ENCODE results near the gene VGLL1. TPM values are rescaled to one million over a fixed set of nuclear protein-coding genes. Genes with fewer than 3 reads are reported as not detected.

VGLL1 gene
- total RNA-seq, 1 donor from 2014 or later: not detected

- intact Hi-C loops (cut with DNase I): no loop called here
- DNase-seq (ENCODE audit: low spot score): no peak
Measured at GRCh38 chrX:136546371-136546781, 14.4 kb downstream of the VGLL1 start.

GRCh38 chrX:136549226-136549625 lies 17.2 kb downstream of the VGLL1 start:
- DNase-seq (ENCODE audit: low spot score): no peak
- intact Hi-C loops (cut with DNase I): no loop called here

DNA sequence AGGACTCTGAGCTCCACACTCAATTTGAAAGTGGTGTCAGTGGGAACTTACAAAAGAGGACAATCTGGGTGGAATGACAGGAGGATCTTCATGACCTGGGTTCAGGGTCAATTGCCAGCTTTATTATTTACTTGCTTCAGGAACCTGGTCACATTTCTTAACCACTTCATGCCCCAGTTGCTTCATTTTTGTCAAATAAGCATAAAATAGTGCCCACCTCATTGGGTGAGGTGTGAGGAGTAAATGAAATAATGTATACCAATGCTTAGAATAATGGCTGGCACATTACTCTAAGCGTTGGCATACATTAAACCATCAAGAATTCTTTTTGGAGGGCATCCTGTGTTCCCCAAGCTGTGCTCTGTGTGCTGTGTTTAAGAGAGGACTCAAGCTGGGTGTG lies 19.4 kb downstream of the VGLL1 start:
- intact Hi-C loops (cut with DNase I): no loop called here
- no peak for DNase-seq (ENCODE audit: low spot score)

DNA sequence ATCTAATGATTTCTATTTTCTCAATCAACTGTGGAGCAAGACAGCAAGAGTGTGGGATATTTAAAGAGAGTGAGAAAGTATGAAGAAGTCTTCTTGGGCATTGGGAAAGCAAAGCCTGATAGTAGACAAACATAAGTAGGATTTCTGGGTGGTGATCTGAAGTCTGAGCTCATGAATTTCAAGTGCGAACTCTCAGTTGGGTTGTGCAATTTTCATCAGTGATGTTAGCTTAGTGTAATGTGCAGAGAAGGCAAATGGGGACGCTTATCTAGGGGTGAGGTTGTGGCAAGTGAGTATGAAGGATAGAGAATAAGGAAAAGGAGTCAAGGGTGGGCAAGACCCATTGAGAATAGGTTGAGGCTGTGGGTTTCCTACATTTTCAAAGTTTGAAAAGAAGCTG lies 23.7 kb downstream of the VGLL1 start:
- intact Hi-C loops (cut with DNase I): no loop called here
- DNase-seq (ENCODE audit: low spot score): no peak

- intact Hi-C loops (cut with DNase I): loop anchor here (10.0 kb wide), 1 partner anchor 177 kb away; no protein-coding TSS in a partner anchor
- no peak for DNase-seq (ENCODE audit: low spot score)
Measured at GRCh38 chrX:136572030-136572429, 40.0 kb downstream of the VGLL1 start.

GRCh38 chrX:136574548-136574947 lies 42.5 kb downstream of the VGLL1 start:
- no peak for DNase-seq (ENCODE audit: low spot score)
- intact Hi-C loops (cut with DNase I): loop anchor here (10.0 kb wide), 1 partner anchor 180 kb away; no protein-coding TSS in a partner anchor

DNA sequence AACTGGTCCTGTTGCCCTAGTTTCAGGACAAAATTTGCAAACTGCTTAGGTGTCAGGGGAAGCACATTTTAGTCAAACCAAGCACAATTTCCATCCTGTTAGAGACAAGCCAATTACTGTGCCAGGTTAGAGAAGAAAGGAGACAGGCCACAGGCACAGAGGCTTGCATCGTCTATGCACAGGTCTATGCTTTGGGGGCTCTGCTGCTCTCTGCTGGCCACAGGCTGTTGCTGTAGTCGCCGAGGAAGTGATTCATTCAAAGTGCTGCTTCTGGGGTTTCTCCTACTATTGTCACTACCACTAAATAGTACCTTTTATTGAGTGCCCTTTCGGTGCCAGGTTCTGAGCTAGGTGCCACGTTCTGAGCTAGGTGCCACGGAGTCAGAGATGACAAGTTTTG lies 45.5 kb downstream of the VGLL1 start:
- no peak for DNase-seq (ENCODE audit: low spot score)

GRCh38 chrX:136580316-136580715 lies 48.3 kb downstream of the VGLL1 start:
- intact Hi-C loops (cut with DNase I): no loop called here
- no peak for DNase-seq (ENCODE audit: low spot score)

More for the DNA sequence above, 45.5 kb downstream of the VGLL1 start:
- intact Hi-C loops (cut with DNase I): loop anchor here (5.0 to 10.0 kb wide), 3 partner anchors 183 to 545 kb away; no protein-coding TSS in a partner anchor

- intact Hi-C loops (cut with DNase I): no loop called here
Measured at GRCh38 chrX:136582624-136583023, 50.6 kb downstream of the VGLL1 start.

DNA sequence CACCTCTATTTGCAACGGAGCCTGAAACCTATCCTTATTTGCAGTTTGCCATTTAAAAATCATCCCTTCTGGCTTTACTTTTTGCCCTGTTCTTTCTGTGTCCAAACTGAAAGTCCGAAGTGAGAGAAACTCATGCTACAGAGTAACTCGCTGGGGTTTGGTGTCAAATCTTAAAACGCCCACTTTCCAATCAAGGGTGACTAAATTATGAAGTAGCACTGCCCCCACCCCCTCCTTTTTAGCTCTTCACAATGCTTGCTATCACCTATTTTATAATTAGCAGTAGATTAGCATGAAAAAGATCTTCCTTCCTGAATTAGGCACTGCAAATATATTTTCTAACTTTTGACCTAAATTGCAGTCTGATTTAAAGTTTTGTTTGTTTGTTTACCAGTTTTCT lies 52.5 kb downstream of the VGLL1 start:
- intact Hi-C loops (cut with DNase I): no loop called here
- DNase-seq (ENCODE audit: low spot score): no peak

More at GRCh38 chrX:136582624-136583023, 50.6 kb downstream of the VGLL1 start:
- DNase-seq (ENCODE audit: low spot score): no peak

DNA sequence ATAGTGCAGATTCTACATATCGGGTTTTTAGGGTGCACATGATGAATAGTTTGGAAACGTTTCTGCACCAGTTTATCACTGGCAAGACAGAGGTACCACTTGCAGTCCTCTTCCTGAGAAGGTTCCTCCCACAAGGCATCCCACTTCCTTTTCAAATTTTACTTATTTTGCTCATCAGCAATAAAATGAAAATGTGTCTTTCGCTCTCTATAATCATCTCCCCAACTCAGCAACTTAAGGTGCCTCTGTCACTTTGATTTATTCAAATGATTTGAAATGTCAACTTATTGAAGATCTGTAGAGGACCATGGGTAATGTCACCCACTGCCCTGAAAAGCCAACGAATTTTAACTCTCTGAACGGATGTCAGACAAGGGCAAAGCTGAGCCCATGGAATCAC lies 53.2 kb downstream of the VGLL1 start:
- DNase-seq (ENCODE audit: low spot score): no peak

GRCh38 chrX:136585960-136586359 lies 53.9 kb downstream of the VGLL1 start:
- intact Hi-C loops (cut with DNase I): no loop called here
- no peak for DNase-seq (ENCODE audit: low spot score)

More for the DNA sequence above, 53.2 kb downstream of the VGLL1 start:
- intact Hi-C loops (cut with DNase I): no loop called here

GRCh38 chrX:136586386-136586785 lies 54.4 kb downstream of the VGLL1 start:
- DNase-seq (ENCODE audit: low spot score): no peak
- intact Hi-C loops (cut with DNase I): no loop called here

GRCh38 chrX:136587532-136587931 lies 55.5 kb downstream of the VGLL1 start:
- intact Hi-C loops (cut with DNase I): no loop called here

DNA sequence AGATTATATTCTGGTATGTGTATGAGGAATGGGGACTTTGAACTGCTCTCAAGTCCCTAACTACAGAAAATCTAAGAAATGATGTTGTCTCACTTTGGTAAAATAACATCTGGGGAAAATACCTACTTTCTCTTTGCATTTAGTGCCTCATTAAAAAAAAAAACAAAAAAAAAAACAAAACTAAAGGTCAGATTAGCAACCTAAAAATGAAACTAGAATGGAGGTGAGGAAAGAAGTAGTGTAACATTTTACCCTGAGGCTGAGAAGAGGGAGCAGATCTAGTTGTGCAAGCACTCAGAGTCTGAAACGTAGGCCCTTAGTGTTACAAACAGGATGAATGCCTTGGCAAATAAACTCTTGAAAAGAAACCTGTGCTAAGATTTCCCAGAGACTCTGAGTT lies 56.0 kb downstream of the VGLL1 start:
- no peak for DNase-seq (ENCODE audit: low spot score)
- intact Hi-C loops (cut with DNase I): no loop called here

More at GRCh38 chrX:136587532-136587931, 55.5 kb downstream of the VGLL1 start:
- DNase-seq (ENCODE audit: low spot score): no peak

GRCh38 chrX:136589966-136590365 lies 58.0 kb downstream of the VGLL1 start:
- no peak for DNase-seq (ENCODE audit: low spot score)
- intact Hi-C loops (cut with DNase I): no loop called here

DNA sequence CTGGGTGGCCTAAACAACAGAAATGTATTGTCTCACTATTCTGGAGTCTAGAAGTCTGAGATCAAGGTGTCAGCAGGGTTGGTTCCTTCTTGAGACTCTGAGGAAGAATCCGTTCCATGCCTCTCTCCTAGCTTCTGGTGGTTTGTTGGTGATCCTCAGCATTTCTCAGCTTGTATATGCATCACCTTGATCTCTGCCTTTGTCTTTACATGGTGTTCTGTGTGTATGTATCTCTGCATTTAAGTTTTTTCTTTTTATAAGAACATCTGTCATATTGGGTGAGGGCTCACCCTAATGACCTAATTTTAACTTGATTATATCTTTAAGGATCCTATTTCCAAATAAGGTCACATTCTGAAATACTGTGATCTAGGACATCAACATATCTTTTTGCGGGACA lies 65.3 kb downstream of the VGLL1 start:
- DNase-seq (ENCODE audit: low spot score): no peak
- intact Hi-C loops (cut with DNase I): no loop called here

DNA sequence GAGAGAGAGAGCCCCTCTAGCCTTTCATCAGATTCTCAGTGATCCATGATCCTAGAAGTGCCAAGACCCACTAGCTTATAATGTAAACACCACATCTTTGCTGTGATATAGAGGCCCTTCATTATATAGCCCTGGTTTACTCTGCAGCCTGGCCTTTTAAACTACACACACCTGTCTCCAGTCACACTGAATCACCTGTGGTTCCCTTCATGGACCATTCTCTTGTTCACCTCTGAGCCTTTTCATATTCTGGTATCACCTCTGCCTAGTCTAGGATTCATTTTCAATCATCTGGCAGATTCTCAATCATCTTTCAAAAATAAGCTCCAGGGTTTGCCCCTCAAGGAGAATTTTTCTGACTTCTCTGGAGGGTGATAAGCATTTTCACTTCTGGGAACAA lies 65.9 kb downstream of the VGLL1 start:
- intact Hi-C loops (cut with DNase I): no loop called here
- DNase-seq (ENCODE audit: low spot score): no peak

- DNase-seq (ENCODE audit: low spot score): no peak
- intact Hi-C loops (cut with DNase I): no loop called here
Measured at GRCh38 chrX:136598631-136599030, 66.6 kb downstream of the VGLL1 start.

DNA sequence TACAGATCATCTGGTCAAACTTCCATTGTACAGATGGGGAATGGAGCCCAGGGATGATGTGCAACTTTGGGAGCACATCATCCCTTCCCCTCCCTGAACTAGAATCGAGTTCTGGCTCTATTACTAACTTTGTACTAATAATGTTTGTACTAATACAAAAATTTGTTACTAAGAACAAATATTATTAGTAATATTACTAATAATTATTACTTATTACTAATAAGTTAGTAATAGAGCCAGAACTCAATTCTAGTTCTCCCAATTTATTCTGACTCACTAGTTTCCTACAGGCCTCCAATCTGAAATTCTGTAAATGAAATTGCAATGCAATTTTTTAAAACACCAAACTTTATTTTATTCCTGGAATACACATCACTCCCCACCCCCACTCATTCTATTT lies 68.0 kb downstream of the VGLL1 start:
- no peak for DNase-seq (ENCODE audit: low spot score)
- intact Hi-C loops (cut with DNase I): no loop called here
